Measurements from ENCODE around the gene ARL4C.

The ARL4C gene

GRCh38 chr2:234490271-234491091 is 6.4 kb downstream of the ARL4C start:
- DNase-seq (ENCODE audit: low read depth, low spot score), result no peak
- Histone ChIP-seq H3K4me3 (ENCODE audit: low read length) (no peak overlapping the region), H3K9me3 (ENCODE audit: control insufficient read depth, insufficient read depth, low read length) (no peaks in the 10 kb centered on the region), H3K4me1 (ENCODE audit: control insufficient read depth, insufficient read depth, low read length) (no peaks in the 10 kb centered on the region), H3K27ac (ENCODE audit: low read length) (no peak overlapping the region), H3K36me3 (ENCODE audit: control insufficient read depth, insufficient read depth, low read length) (no peaks in the 10 kb centered on the region), H3K27me3 (ENCODE audit: control insufficient read depth, insufficient read depth, low read length) (no peaks in the 10 kb centered on the region; the same call in 1 of the 2 replicates)
- WGBS (ENCODE audit: insufficient coverage, insufficient read length), result no CpG with 5 or more reads among the region's 15 CpGs

DNA sequence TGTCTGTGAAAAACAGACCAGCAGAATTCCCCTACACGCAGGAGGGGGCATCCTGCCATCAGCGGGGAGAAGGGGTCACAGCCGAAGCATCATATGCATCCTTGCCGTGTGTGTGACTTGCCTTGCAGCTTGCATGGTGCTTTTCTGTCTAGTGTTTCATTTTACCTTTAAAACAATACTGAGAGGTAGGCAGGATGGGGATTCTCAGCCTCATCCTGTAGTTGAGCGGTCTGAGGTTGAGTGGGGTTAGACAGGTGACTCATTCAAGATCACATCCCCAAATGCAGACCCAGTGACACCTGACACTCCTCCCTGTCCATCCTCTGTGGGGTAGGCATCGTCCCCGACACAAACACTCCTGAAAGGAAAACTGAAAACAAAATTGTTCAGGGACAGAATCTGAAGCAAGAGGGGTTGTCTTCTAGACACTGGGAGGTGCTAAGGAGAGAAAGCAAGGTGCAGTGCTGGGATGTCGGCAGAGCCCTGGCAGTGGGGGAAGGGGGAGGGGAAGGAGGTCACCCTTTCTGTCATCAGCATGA is 7.9 kb downstream of the ARL4C start:
- Histone ChIP-seq H3K4me1 (ENCODE audit: control insufficient read depth, insufficient read depth, low read length) (no peaks in the 10 kb centered on the region), H3K4me3 (ENCODE audit: low read length) (no peak overlapping the region), H3K9me3 (ENCODE audit: control insufficient read depth, insufficient read depth, low read length) (no peaks in the 10 kb centered on the region), H3K27ac (ENCODE audit: low read length) (no peak overlapping the region), H3K36me3 (ENCODE audit: control insufficient read depth, insufficient read depth, low read length) (no peaks in the 10 kb centered on the region), H3K27me3 (ENCODE audit: control insufficient read depth, insufficient read depth, low read length) (no peaks in the 10 kb centered on the region)
- no peak for DNase-seq (ENCODE audit: low read depth, low spot score)
- no CpG with 5 or more reads among the region's 8 CpGs for WGBS (ENCODE audit: insufficient coverage, insufficient read length)

DNA sequence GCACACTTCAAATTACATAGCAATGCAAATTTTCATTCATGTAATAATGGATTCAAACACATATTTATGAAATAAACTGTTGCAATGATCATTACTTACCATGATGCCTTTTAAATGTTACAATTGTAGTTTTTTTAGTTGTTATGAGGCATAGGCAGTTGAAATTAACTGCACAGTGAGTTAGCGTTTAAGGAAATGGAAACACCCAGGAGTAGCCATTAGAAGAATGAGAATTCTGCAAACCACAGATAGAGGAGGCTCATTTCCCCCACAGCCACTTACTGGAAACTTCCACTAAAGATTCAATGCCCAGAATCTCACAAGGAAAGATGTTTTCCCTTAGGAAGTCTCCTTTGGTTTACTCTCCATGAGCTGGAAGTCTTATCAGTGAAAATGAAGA is 8.4 kb downstream of the ARL4C start:
- Histone ChIP-seq H3K27me3 (ENCODE audit: control insufficient read depth, insufficient read depth, low read length) (no peaks in the 10 kb centered on the region), H3K4me1 (ENCODE audit: control insufficient read depth, insufficient read depth, low read length) (no peaks in the 10 kb centered on the region), H3K27ac (ENCODE audit: low read length) (no peak overlapping the region), H3K9me3 (ENCODE audit: control insufficient read depth, insufficient read depth, low read length) (no peaks in the 10 kb centered on the region), H3K4me3 (ENCODE audit: low read length) (no peak overlapping the region), H3K36me3 (ENCODE audit: control insufficient read depth, insufficient read depth, low read length) (no peaks in the 10 kb centered on the region)
- WGBS (ENCODE audit: insufficient coverage, insufficient read length), result no CpG with 5 or more reads among the region's 1 CpG
- DNase-seq (ENCODE audit: low read depth, low spot score), result no peak

DNA sequence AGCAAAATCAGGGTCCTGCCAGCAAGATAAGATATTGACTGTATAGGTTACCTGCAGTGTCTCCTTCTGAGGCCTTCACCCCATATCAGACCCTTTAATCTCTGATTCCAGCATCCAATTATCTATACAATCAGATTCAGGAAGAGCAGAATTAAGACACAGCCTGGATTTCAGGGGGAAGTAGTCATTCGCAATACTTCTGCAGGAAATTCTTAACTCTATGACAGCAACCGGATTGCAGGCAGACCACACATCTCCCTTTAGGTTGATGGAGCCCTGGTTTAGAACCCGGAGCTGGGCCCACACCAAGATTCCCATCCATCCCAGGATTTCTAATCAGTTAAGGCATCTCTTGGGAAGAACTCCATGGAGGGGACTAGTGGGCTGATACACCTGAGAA is 9.5 kb downstream of the ARL4C start:
- WGBS (ENCODE audit: insufficient coverage, insufficient read length), result no CpG with 5 or more reads among the region's 3 CpGs
- H3K36me3 ChIP-seq (ENCODE audit: control insufficient read depth, insufficient read depth, low read length), result no peaks in the 10 kb centered on the region
- H3K27ac ChIP-seq (ENCODE audit: low read length), result no peak overlapping the region

GRCh38 chr2:234483568-234484251 is 13.2 kb downstream of the ARL4C start:
- Histone ChIP-seq H3K4me3 (ENCODE audit: low read length) (no peak overlapping the region), H3K27me3 (ENCODE audit: control insufficient read depth, insufficient read depth, low read length) (no peaks in the 10 kb centered on the region), H3K9me3 (ENCODE audit: control insufficient read depth, insufficient read depth, low read length) (no peaks in the 10 kb centered on the region), H3K4me1 (ENCODE audit: control insufficient read depth, insufficient read depth, low read length) (no peaks in the 10 kb centered on the region), H3K27ac (ENCODE audit: low read length) (no peak overlapping the region), H3K36me3 (ENCODE audit: control insufficient read depth, insufficient read depth, low read length) (no peaks in the 10 kb centered on the region)
- WGBS (ENCODE audit: insufficient coverage, insufficient read length), result no CpG with 5 or more reads among the region's 9 CpGs
- no peak for DNase-seq (ENCODE audit: low read depth, low spot score)

More for the DNA sequence above, 9.5 kb downstream of the ARL4C start:
- H3K27me3 ChIP-seq (ENCODE audit: control insufficient read depth, insufficient read depth, low read length), result no peaks in the 10 kb centered on the region
- H3K4me1 ChIP-seq (ENCODE audit: control insufficient read depth, insufficient read depth, low read length), result no peaks in the 10 kb centered on the region
- no peak for DNase-seq (ENCODE audit: low read depth, low spot score)
- no peak overlapping the region for H3K4me3 ChIP-seq (ENCODE audit: low read length)
- H3K9me3 ChIP-seq (ENCODE audit: control insufficient read depth, insufficient read depth, low read length), result no peaks in the 10 kb centered on the region

DNA sequence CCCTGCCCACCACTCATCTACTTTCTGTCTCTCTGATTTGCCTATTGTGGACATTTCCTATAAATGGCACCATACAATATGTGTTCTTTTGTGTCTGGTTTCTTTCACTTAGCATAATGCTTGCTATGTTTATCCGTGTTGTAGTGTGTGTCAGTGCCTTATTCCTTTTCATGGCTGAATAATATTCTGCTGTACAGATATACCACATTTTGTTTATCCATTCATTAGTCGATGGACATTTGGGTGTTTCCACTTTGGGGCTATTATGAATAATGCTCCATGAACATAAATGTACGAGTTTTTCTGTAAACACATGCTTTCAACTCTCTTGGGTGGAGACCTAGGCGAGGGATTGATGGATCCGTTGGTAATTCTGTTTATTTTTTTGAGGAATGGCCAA is 15.6 kb downstream of the ARL4C start:
- H3K27me3 ChIP-seq (ENCODE audit: control insufficient read depth, insufficient read depth, low read length), result no peaks in the 10 kb centered on the region
- no peak overlapping the region for H3K27ac ChIP-seq (ENCODE audit: low read length)
- no peaks in the 10 kb centered on the region for H3K4me1 ChIP-seq (ENCODE audit: control insufficient read depth, insufficient read depth, low read length)
- H3K36me3 ChIP-seq (ENCODE audit: control insufficient read depth, insufficient read depth, low read length), result no peaks in the 10 kb centered on the region
- no CpG with 5 or more reads among the region's 5 CpGs for WGBS (ENCODE audit: insufficient coverage, insufficient read length)
- no peak for DNase-seq (ENCODE audit: low read depth, low spot score)
- no peaks in the 10 kb centered on the region for H3K9me3 ChIP-seq (ENCODE audit: control insufficient read depth, insufficient read depth, low read length)
- H3K4me3 ChIP-seq (ENCODE audit: low read length), result no peak overlapping the region

GRCh38 chr2:234480337-234480736 is 16.5 kb downstream of the ARL4C start:
- Histone ChIP-seq H3K27ac (ENCODE audit: low read length) (no peak overlapping the region), H3K9me3 (ENCODE audit: control insufficient read depth, insufficient read depth, low read length) (no peaks in the 10 kb centered on the region), H3K36me3 (ENCODE audit: control insufficient read depth, insufficient read depth, low read length) (no peaks in the 10 kb centered on the region), H3K4me3 (ENCODE audit: low read length) (no peak overlapping the region), H3K4me1 (ENCODE audit: control insufficient read depth, insufficient read depth, low read length) (no peaks in the 10 kb centered on the region), H3K27me3 (ENCODE audit: control insufficient read depth, insufficient read depth, low read length) (no peaks in the 10 kb centered on the region)
- WGBS (ENCODE audit: insufficient coverage, insufficient read length), result no CpG with 5 or more reads among the region's 3 CpGs
- no peak for DNase-seq (ENCODE audit: low read depth, low spot score)

- Histone ChIP-seq H3K27ac (ENCODE audit: low read length) (no peak overlapping the region), H3K27me3 (ENCODE audit: control insufficient read depth, insufficient read depth, low read length) (no peaks in the 10 kb centered on the region), H3K9me3 (ENCODE audit: control insufficient read depth, insufficient read depth, low read length) (no peaks in the 10 kb centered on the region), H3K36me3 (ENCODE audit: control insufficient read depth, insufficient read depth, low read length) (no peaks in the 10 kb centered on the region), H3K4me3 (ENCODE audit: low read length) (no peak overlapping the region), H3K4me1 (ENCODE audit: control insufficient read depth, insufficient read depth, low read length) (no peaks in the 10 kb centered on the region)
- no peak for DNase-seq (ENCODE audit: low read depth, low spot score)
- WGBS (ENCODE audit: insufficient coverage, insufficient read length), result no CpG with 5 or more reads among the region's 9 CpGs
These were observed 17.4 kb downstream of the ARL4C start for GRCh38 chr2:234479465-234479864.

GRCh38 chr2:234478121-234478858 is 18.6 kb downstream of the ARL4C start:
- no peaks in the 10 kb centered on the region for H3K9me3 ChIP-seq (ENCODE audit: control insufficient read depth, insufficient read depth, low read length)
- H3K27me3 ChIP-seq (ENCODE audit: control insufficient read depth, insufficient read depth, low read length), result no peaks in the 10 kb centered on the region
- no peak overlapping the region for H3K4me3 ChIP-seq (ENCODE audit: low read length)
- WGBS (ENCODE audit: insufficient coverage, insufficient read length), result no CpG with 5 or more reads among the region's 4 CpGs
- H3K36me3 ChIP-seq (ENCODE audit: control insufficient read depth, insufficient read depth, low read length), result no peaks in the 10 kb centered on the region
- no peak for DNase-seq (ENCODE audit: low read depth, low spot score)
- no peak overlapping the region for H3K27ac ChIP-seq (ENCODE audit: low read length)
- no peaks in the 10 kb centered on the region for H3K4me1 ChIP-seq (ENCODE audit: control insufficient read depth, insufficient read depth, low read length)

GRCh38 chr2:234476766-234477165 is 20.1 kb downstream of the ARL4C start:
- WGBS (ENCODE audit: insufficient coverage, insufficient read length), result no CpG with 5 or more reads among the region's 7 CpGs
- DNase-seq (ENCODE audit: low read depth, low spot score), result no peak
- H3K4me1 ChIP-seq (ENCODE audit: control insufficient read depth, insufficient read depth, low read length), result no peaks in the 10 kb centered on the region
- H3K27me3 ChIP-seq (ENCODE audit: control insufficient read depth, insufficient read depth, low read length), result no peaks in the 10 kb centered on the region
- no peaks in the 10 kb centered on the region for H3K9me3 ChIP-seq (ENCODE audit: control insufficient read depth, insufficient read depth, low read length)
- no peak overlapping the region for H3K4me3 ChIP-seq (ENCODE audit: low read length)
- H3K36me3 ChIP-seq (ENCODE audit: control insufficient read depth, insufficient read depth, low read length), result no peaks in the 10 kb centered on the region
- H3K27ac ChIP-seq (ENCODE audit: low read length), result no peak overlapping the region
